Jurkat, Clone E6-1 (cell line): ENCODE data around the gene UBAC1.
A peak's percentile ranks its signal among the peaks of the same experiment; 100 is the strongest.
"Not testable (repeated sequence)": the region's sequence is repeated elsewhere in the genome, so short reads cannot be mapped to it uniquely, and the experiment has no call there.

Source experiments
- DNase-seq: peaks from one replicate; pipeline ENCODE4 v3.0.0-alpha.2; 2011; ENCODE audit warnings: low read depth, low spot score
- H3K4me3 ChIP-seq: 2 replicates; pipeline ENCODE4 v1.5.1; 2011; ENCODE audit warnings: mild to moderate bottlenecking, low read length, control low read depth, moderate library complexity

UBAC1 gene

GRCh38 chr9:135980926-135981630 lies 19.9 kb upstream of the UBAC1 start:
- H3K4me3 ChIP-seq, result no peak overlapping the region
- DNase-seq, result no peak

DNA sequence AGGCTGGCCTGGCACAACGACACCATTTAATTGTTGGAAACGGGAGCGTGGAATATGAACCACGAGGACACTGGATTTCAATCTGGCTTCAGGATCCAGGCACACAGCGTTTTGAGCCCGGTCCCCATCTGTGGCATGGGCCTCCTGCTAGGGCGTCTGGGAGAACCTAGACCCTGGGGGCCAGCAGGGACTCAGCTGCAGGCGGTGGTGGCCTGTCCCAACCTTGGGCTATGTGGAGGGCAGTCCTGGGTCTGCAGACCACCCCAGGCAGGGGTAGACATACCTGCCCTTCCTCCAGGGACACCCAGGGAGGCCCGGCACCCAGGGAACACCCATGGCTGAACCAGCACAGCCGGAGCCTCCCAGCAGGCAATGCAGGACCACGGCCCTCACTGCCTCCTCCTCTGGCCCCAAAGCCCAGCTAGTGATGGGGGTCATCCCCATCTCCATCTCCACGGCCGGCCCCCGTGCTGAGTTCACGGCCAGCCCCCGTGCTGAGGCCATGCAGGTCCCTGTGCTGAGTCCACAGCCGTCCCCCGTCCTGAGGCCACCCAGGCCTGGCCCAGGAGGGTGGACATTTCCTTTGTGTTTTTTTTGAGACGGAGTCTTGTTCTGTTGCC lies 18.5 kb upstream of the UBAC1 start:
- no peak for DNase-seq
- no peak overlapping the region for H3K4me3 ChIP-seq

GRCh38 chr9:135978642-135979546 lies 17.7 kb upstream of the UBAC1 start:
- DNase-seq, result peak; percentile 74
- peak overlapping the region; percentile 5; the same call in 1 of the 2 replicates for H3K4me3 ChIP-seq

GRCh38 chr9:135976944-135977343 lies 15.8 kb upstream of the UBAC1 start:
- no peak for DNase-seq

GRCh38 chr9:135976531-135976930 lies 15.4 kb upstream of the UBAC1 start:
- H3K4me3 ChIP-seq, result no peak overlapping the region
- no peak for DNase-seq

More at GRCh38 chr9:135976944-135977343, 15.8 kb upstream of the UBAC1 start:
- no peak overlapping the region for H3K4me3 ChIP-seq

DNA sequence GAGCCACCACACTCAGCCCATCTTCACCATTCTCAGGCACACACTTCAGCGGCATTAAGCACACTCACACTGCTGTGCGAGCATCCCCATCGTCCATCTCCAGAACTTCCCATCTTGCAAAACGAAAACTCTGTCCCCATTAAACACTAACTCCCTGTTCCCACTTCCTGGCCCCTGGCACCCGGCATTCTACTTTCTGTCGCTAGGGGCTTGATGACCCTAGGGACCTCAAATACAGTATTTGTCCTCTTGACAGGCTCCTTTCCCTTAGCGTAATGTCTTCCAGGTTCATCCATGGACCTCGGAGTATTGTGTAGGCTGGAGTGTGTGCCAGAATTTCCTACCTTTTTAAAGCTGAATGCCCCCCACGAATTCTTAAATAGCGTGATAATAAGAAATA lies 14.7 kb upstream of the UBAC1 start:
- no peak overlapping the region for H3K4me3 ChIP-seq
- no peak for DNase-seq

GRCh38 chr9:135974220-135974573 lies 13.0 kb upstream of the UBAC1 start:
- DNase-seq, result no peak

GRCh38 chr9:135973277-135974219 lies 12.4 kb upstream of the UBAC1 start:
- no peak for DNase-seq
- no peak overlapping the region for H3K4me3 ChIP-seq

More at GRCh38 chr9:135974220-135974573, 13.0 kb upstream of the UBAC1 start:
- no peak overlapping the region for H3K4me3 ChIP-seq

DNA sequence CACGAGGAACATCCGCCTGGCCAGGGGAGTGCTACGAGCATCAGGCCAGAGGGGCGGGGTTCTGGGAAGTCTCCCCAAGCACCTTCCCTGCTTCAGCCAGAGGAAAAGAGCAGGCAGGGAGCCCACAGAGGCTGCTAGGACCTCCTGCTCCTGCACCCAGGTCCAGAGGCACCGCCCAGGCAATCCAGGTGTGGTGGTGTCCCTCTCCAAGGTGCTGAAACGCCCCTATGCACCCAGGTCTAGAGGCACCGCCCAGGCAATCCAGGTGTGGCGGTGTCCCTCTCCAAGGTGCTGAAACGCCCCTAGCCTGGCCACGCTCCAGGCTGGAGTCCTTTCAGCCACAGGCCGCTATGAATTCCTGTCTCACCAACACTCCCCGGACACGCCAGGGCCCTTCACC lies 10.7 kb upstream of the UBAC1 start:
- DNase-seq, result peak; percentile 46
- H3K4me3 ChIP-seq, result no peak overlapping the region

DNA sequence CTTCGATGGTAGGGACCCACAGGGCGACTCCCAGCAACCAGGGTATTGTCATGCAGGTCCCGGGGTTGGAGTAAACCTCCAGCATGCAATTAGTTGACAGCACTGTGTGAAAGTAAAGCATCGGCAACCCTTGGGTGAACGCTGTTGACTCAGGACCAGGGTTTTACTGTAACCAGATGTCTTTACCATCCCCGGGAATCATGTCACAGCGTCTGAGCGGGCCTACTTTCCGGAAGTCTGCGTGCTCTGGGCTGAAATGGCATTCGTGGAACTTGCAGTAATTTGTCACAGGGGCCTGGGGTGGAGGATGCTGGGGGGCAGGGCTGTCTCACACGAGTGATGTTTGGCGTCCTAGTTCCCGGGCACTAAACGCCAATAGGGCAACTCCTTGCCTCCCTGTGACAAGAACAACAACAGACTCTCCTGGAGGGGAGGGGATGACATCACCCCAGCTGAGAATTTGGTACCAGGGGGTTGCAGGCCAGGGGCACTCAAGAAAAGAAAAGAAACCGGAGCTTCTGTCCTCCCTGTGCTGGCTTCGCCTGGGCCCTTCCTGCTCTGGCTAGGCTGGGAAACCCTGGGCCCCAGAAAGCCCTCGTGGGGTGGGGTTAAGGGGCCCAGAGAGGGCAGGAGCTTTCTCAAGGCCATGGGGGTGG lies 10.1 kb upstream of the UBAC1 start:
- no peak for DNase-seq
- H3K4me3 ChIP-seq, result no peak overlapping the region

DNA sequence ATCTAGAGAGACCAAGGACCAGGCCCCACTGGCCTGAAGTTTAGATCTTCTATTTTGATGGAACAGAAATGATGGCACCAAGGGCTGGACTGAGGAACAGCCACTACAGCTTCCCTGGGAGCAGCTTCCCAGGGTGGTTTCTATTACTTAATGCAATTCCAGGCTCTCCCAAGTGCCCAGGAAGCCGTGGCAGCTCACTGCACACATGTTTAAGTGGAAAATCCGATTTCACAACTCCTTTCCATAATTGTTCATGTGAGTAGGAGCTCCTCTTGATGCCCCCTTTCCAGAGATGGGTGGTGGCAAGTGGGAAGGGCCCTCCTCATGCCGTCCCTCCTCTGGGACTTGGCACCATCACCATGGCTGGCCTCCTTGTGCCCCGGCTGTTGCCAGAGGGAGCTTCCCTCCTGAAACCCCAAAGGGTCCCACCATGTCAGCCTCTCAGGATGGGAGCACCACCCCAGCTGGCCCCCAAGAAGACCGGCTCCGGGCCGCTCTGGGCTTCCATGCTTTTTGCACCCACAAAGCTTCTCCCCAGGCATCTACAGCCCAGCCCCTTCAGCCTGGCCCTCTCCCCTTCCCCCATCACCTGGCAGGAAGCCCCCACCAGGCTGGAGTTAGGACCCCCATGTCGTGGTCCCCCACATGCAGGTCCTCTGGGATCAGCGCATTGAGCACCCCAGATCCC lies 9.1 kb upstream of the UBAC1 start:
- H3K4me3 ChIP-seq, result no peak overlapping the region
- DNase-seq, result no peak

GRCh38 chr9:135969064-135969683 lies 8.0 kb upstream of the UBAC1 start:
- DNase-seq, result no peak
- no peak overlapping the region for H3K4me3 ChIP-seq

DNA sequence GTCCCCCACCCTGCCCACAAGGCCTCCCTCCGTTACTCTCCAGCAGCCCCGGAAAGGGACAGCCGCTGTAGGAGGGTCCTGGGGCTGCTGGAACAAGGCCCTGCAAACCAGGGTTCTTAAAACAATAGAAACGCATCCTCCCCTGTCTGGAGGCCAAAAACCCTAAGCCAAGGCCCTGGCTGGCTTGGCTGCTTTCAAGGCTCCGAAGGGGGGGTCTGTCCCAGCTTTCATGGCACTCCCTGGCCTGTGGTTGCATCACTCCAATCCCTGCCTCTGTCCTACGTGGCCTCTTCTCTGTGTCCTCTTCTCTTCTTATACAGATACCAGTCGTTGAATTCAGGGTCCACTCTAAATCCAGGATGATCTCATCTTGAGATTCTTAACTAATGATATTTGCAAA lies 7.4 kb upstream of the UBAC1 start:
- DNase-seq, result no peak
- no peak overlapping the region for H3K4me3 ChIP-seq

- DNase-seq, result no peak
- H3K4me3 ChIP-seq, result no peak overlapping the region
These were observed 6.9 kb upstream of the UBAC1 start for GRCh38 chr9:135968083-135968476.

DNA sequence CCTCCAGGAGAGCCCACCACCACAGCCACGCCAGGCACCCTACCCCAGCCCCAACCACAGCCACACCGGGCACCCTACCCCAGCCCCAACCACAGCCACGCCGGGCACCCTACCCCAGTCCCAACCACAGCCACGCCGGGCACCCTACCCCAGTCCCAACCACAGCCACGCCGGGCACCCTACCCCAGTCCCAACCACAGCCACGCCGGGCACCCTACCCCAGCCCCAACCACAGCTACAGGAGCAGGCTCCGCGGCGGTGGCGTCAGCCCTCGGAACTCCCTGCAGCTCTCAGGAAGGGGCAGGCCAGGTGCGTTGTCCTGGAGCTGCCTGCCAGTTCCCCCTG lies 5.7 kb upstream of the UBAC1 start:
- not testable (repeated sequence) for H3K4me3 ChIP-seq, DNase-seq

GRCh38 chr9:135965124-135965756 lies 4.1 kb upstream of the UBAC1 start:
- DNase-seq, result no peak

DNA sequence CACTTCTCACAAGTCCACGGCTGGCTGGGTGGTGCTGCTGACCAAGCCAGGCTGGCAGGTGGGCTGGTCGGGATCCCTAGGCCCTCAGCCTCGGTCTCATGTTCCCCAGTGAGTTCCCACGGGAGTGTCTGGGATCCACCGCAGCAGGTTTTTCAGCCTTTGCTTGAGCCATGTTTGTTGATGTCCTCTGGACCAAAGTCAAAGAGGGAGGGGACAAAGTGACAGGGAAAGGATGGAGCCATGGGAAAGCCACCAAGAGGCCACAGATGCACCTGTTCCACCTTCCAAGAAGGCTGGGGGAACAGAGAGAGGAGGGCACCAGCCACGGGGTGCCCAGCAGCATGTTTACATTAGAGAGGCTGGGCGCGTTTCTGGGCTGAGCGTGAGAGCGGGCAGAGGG lies 2.8 kb upstream of the UBAC1 start:
- no peak overlapping the region for H3K4me3 ChIP-seq
- no peak for DNase-seq

More at GRCh38 chr9:135965124-135965756, 4.1 kb upstream of the UBAC1 start:
- no peak overlapping the region for H3K4me3 ChIP-seq
